A172 (cell line): ENCODE results near the gene INSL3. TPM values are rescaled to one million over a fixed set of nuclear protein-coding genes. Genes with fewer than 3 reads are reported as not detected.
A peak's percentile ranks its signal among the peaks of the same experiment; 100 is the strongest.

Experiments
- DNase-seq: peaks from one replicate; pipeline ENCODE4 v3.0.0-alpha.2; 2015; ENCODE audit warnings: low spot score
- total RNA-seq: library from RNA; depleted of rRNA; stranded (reverse); fragments of >200 nt; shearing (Covaris generic); gene quantifications from 2 replicates; pipeline ENCODE4 v1.2.3, GENCODE V29; 2014; rRNA removed

The INSL3 gene
- total RNA-seq: not detected in 2 replicates

- no peak for DNase-seq
Measured at GRCh38 chr19:17821190-17821589, at the start of gene INSL3. INSL3 (minus strand) TSS chr19:17821519; CDS start chr19:17821506, 13 bp downstream.

- no peak for DNase-seq
Measured at GRCh38 chr19:17869114-17869608, 47.8 kb upstream of the INSL3 start.

GRCh38 chr19:17868669-17869068 is 47.4 kb upstream of the INSL3 start:
- no peak for DNase-seq

DNA sequence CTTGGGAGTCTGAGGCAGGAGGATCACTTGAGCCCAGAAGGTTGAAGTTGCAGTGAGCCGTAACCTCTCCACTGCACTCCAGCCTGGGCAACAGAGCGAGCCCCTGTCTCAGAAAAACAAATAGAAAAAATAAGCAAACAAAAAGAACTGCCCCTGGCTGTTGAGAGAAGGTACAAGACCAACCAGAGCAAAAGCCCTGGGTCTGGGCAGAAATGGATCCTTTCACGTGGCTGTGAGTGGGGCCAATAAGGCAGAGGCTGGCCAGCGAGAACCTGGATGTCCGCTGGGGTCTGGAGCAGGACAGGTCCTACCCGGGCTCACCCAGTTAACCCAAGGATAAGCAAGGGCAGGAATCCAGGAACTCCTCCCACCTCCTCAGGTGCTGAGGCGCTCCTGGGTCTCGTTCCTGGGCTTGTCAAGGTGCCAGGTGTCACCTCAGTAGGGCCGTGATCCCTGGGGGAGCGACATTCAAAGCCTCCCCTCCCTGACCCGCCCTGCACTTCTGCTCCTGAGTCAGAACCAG is 45.7 kb upstream of the INSL3 start:
- no peak for DNase-seq

- no peak for DNase-seq
Measured at GRCh38 chr19:17866312-17866963, 45.1 kb upstream of the INSL3 start.

GRCh38 chr19:17865364-17866311 is 44.3 kb upstream of the INSL3 start:
- no peak for DNase-seq

DNA sequence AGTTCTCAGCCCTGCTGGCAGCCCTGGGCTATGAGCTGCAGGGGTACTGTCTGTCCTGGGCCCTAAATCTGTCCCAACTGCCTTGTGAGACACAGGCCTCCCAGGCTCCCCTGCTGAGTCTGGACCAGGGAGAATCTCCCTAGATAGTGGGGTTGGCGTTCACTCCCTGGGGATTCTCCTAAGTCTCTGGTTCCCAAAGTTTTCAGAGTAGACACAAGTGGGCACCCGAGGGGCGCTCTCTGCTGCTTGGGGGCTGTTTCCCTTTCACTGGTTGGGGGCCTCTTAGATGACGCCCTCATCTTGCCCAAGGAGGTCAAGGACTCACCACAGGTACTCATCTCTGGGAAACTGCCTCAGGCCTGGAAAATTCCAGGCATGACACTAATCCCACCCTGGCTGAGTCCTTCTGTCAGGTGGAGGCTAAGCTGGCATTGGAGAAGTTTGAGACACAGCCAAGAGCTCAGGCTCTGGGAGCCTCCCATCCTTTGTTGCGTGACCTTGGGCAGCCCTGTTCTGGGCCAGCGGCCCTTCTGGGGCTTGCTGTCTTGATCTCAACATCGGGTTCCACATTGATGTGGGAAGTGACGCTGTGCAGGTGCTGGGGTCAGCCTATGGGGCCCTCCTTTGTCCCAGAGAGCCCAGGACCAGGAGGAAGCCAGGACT is 42.3 kb upstream of the INSL3 start:
- no peak for DNase-seq

DNA sequence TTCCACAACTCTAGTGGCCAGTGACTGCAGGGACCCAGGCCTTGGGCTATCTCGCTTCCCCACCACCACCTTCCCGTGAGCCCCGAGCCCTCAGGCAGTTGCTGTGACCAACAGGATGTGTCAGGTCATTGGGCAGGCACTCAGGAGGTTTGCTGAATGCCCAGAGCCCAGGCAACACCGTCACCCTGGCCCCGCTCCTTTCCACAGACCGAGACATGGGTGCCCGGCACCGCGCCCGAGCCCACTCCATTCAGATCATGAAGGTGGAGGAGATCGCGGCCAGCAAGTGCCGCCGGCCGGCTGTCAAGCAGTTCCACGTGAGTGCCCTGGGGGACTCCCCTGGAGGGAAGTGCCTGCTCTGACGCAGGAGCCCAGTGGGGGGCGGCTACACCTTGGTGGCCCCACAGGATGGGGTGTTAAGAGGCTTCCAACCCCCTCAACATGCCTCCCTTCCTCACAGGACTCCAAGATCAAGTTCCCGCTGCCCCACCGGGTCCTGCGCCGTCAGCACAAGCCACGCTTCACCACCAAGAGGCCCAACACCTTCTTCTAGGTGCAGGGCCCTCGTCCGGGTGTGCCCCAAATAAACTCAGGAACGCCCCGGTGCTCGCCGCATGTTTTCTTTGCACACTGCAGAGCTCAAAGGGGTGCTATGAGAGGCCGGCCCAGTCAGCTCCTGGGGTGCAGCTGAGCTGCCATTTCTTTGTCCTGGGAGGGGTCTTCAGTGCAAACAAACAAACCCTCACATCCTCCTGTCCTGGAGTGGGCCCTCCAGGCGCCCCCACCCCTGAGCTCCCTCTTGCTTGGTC is 41.6 kb upstream of the INSL3 start:
- no peak for DNase-seq

DNA sequence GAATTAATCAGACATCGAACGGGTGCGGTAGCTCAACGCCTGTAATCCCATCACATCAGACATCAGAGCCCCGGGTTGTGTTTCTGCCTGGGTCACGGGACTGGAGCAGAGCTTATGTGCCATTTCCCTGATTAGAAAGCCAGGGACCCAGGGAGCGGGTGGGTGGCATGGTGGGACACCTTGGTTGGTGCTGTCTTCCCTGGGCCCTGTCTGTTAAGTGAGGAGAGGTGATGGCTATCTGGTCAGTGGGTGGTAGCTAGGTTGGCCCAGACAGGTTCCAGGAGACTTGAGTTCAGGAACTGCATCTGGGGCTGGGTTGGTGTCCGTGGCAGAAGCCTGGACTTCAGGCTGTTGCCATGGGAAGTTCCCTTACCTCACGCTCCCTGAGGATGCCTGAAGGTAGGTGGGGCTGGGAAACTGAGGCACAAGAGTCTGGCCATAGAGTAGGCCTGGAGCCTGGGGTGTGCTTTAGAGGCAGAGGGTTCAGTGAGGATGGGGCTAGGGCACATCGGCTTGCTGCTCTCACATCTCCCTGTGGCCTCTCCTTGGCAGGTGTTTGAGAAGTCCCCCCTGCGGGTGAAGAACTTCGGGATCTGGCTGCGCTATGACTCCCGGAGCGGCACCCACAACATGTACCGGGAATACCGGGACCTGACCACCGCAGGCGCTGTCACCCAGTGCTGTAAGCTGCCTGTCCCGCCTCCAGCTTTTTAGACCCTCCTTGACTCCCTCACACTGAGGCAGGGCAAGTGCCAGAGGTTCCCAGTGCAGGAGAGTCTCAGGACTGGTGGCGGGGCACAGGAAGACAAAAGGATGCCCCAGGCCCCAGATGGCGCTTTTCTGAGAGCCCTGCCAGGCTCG is 40.5 kb upstream of the INSL3 start:
- no peak for DNase-seq

GRCh38 chr19:17860993-17861360 is 39.7 kb upstream of the INSL3 start:
- no peak for DNase-seq

- no peak for DNase-seq
Measured at GRCh38 chr19:17860331-17860992, 39.1 kb upstream of the INSL3 start.

- DNase-seq: peak; percentile 99
Measured at GRCh38 chr19:17859533-17860330, 38.4 kb upstream of the INSL3 start, which contains the start of gene RPL18A. RPL18A (plus strand) TSS chr19:17859910; CDS start chr19:17859957, 47 bp downstream.

DNA sequence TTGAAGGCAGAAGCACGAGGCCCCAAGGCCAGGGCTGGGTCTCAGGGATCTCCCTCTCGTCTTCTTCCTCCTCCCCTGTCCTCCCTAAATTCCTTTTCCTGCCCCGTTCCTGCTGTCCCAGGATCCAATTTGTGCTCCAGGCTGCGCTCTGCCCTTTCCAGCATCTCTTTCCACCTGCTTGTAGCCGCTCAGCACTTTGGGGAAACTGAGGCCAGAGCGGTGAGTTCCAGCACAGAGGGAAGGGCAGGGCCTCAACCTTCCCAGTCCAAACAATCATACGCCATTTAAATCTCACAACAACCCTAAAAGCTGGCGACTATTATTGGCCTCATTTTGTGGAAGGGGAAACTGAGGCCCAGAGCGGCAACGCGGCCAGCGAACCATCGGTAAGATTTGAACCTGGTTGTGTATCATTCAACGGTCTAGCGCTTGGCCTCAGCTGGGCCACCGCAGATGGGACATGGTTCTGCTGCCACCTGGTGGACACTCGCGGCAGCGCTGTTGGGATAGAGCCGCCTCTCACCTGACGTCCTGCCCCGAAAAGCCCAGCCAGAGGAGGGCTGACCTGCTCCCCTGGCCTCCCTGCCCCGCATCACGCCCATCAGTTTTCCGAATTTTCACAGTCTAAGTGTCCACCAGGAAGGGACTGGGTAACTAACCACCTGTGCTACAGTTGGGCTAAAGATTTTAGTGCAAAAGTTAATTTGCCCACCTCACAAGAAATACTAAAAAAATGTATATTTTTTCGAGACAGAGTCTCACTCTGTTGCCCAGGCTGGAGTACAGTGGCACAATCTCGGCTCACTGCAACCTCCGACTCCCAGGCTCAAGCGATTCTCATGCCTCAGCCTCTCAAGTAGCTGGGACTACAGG is 34.2 kb upstream of the INSL3 start:
- peak; percentile 64 for DNase-seq

- DNase-seq: no peak
Measured at GRCh38 chr19:17854061-17854460, 32.7 kb upstream of the INSL3 start.

DNA sequence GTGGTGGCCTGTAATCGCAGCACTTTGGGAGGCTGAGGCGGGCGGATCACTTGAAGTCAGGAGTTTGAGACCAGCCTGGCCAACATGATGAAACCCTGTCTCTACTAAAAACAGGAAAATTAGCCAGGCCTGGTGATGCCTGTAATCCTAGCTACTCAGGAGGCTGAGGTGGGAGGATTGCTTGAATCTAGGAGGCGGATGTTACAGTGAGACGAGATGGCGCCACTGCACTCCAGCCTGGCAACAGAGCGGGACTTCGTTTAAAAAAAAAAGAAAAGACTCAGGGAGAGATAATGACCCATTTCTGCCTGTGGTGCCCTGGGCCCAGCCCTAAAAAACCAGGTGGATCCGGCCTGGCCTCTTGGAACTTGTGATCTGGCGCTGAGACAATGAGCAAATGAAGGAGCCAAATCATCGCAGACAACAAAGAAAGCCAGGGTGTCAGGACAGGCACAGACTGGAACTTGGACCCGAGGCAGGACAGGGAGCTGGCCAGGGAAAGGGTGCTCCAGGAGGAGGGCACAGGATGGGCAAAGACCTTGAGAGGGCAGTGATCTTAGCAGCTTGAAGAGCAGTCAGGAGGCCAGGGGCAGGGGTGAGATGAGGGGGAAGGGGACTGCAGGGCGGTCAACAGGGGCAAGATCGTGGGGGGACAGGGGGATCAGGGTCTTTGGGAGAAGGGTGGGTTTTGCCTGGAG is 27.4 kb upstream of the INSL3 start:
- DNase-seq: no peak

- DNase-seq: no peak
Measured at GRCh38 chr19:17847538-17848366, 26.4 kb upstream of the INSL3 start, which contains the start of gene JAK3. JAK3 (minus strand) TSS chr19:17847982; CDS start chr19:17844417, 3,565 bp downstream.
